Measurements from ENCODE around the gene TCAP. TPM values are rescaled to one million over a fixed set of nuclear protein-coding genes. Genes with fewer than 3 reads are reported as not detected.

TCAP gene
- total and polyA plus RNA-seq, 2 experiments from 2014 or later: 0.43 TPM; not detected in 1

GRCh38 chr17:39622380-39623006, 42.7 kb upstream of the TCAP start:
- Histone ChIP-seq H4K20me1 (ENCODE audit: insufficient read depth) (no peaks in the 10 kb centered on the region), H3K4me2 (ENCODE audit: unreplicated experiment) (peak overlapping the region; percentile 62), H3K9me2 (ENCODE audit: insufficient read depth) (no peaks in the 10 kb centered on the region), H3K27me3 (replicated peaks; ENCODE audit: insufficient read depth) (peaks cover 17% of the 10 kb centered on the region), H3K4me1 (ENCODE audit: insufficient read depth) (no peaks in the 10 kb centered on the region), H2AFZ (peak overlapping the region; percentile 43; the same call in 1 of the 2 replicates), H3K36me3 (ENCODE audit: low read depth) (no peaks in the 10 kb centered on the region), H3F3A (ENCODE audit: insufficient read depth) (peaks cover 7% of the 10 kb centered on the region; the same call in 1 of the 2 replicates), H3K4me3 (peak overlapping the region; percentile 35; the same call in 1 of the 2 replicates), H3K27ac (no peak overlapping the region), H3K79me2 (ENCODE audit: insufficient read depth) (no peaks in the 10 kb centered on the region), H3K9ac (no peak overlapping the region), H3K9me3 (ENCODE audit: low read depth) (no peaks in the 10 kb centered on the region)
- DNase-seq: peak; percentile 48
- TF ChIP-seq EZH2 (IDR thresholded peaks at IDR 0.05; ENCODE audit: insufficient read depth, poor library complexity, severe bottlenecking) (no peak), EZH2phosphoT487 (IDR thresholded peaks at IDR 0.05; ENCODE audit: insufficient read depth, low read depth) (no peak)
- 35 to 37% methylated on average over 16 of the region's 16 CpGs for WGBS, 2 experiments (ENCODE audit: low coverage in 1 of 2, low lambda C conversion rate in 2 of 2, missing lambda C conversion rate in 2 of 2)
- in situ Hi-C loops (cut with MboI): loop anchor here (10.0 kb wide), 1 partner anchor 132 kb away; no protein-coding TSS in a partner anchor

GRCh38 chr17:39623356-39623950, 41.7 kb upstream of the TCAP start:
- peak; percentile 74 for DNase-seq
- Histone ChIP-seq H3F3A (ENCODE audit: insufficient read depth) (peaks cover 7% of the 10 kb centered on the region; the same call in 1 of the 2 replicates), H3K27me3 (replicated peaks; ENCODE audit: insufficient read depth) (peaks cover 25% of the 10 kb centered on the region), H3K27ac (no peak overlapping the region), H4K20me1 (ENCODE audit: insufficient read depth) (no peaks in the 10 kb centered on the region), H3K9me3 (ENCODE audit: low read depth) (no peaks in the 10 kb centered on the region), H3K79me2 (ENCODE audit: insufficient read depth) (no peaks in the 10 kb centered on the region), H3K9ac (no peak overlapping the region), H3K4me1 (ENCODE audit: insufficient read depth) (no peaks in the 10 kb centered on the region), H3K4me3 (no peak overlapping the region), H3K4me2 (ENCODE audit: unreplicated experiment) (no peak overlapping the region), H3K9me2 (ENCODE audit: insufficient read depth) (no peaks in the 10 kb centered on the region), H3K36me3 (ENCODE audit: low read depth) (no peaks in the 10 kb centered on the region), H2AFZ (no peak overlapping the region)
- TF ChIP-seq EZH2 (IDR thresholded peaks at IDR 0.05; ENCODE audit: insufficient read depth, poor library complexity, severe bottlenecking) (no peak), EZH2phosphoT487 (IDR thresholded peaks at IDR 0.05; ENCODE audit: insufficient read depth, low read depth) (no peak)
- in situ Hi-C loops (cut with MboI): loop anchor here (10.0 kb wide), 1 partner anchor 131 kb away; no protein-coding TSS in a partner anchor
- WGBS, 2 experiments (ENCODE audit: low coverage in 1 of 2, low lambda C conversion rate in 2 of 2, missing lambda C conversion rate in 2 of 2): 1 to 2% methylated on average over 13 to 16 of the region's 16 CpGs

- no peaks in the 10 kb centered on the region for H3K36me3 ChIP-seq (ENCODE audit: low read depth)
- H3K9me2 ChIP-seq (ENCODE audit: insufficient read depth): no peaks in the 10 kb centered on the region
- no peak overlapping the region for H3K4me2 ChIP-seq (ENCODE audit: unreplicated experiment)
- no peaks in the 10 kb centered on the region for H4K20me1 ChIP-seq (ENCODE audit: insufficient read depth)
- H3K4me3 ChIP-seq: no peak overlapping the region
- in situ Hi-C loops (cut with MboI): loop anchor here (10.0 kb wide), 1 partner anchor 130 kb away; no protein-coding TSS in a partner anchor
- peaks cover 7% of the 10 kb centered on the region; the same call in 1 of the 2 replicates for H3F3A ChIP-seq (ENCODE audit: insufficient read depth)
- no peaks in the 10 kb centered on the region for H3K79me2 ChIP-seq (ENCODE audit: insufficient read depth)
- no peaks in the 10 kb centered on the region for H3K4me1 ChIP-seq (ENCODE audit: insufficient read depth)
- no peaks in the 10 kb centered on the region for H3K9me3 ChIP-seq (ENCODE audit: low read depth)
- H2AFZ ChIP-seq: no peak overlapping the region
- WGBS, 2 experiments (ENCODE audit: low coverage in 1 of 2, low lambda C conversion rate in 2 of 2, missing lambda C conversion rate in 2 of 2): 50 to 56% methylated on average over 8 of the region's 8 CpGs
- TF ChIP-seq EZH2 (IDR thresholded peaks at IDR 0.05; ENCODE audit: insufficient read depth, poor library complexity, severe bottlenecking) (no peak), EZH2phosphoT487 (IDR thresholded peaks at IDR 0.05; ENCODE audit: insufficient read depth, low read depth) (no peak)
- peaks cover 34% of the 10 kb centered on the region for H3K27me3 ChIP-seq (replicated peaks; ENCODE audit: insufficient read depth)
- H3K9ac ChIP-seq: no peak overlapping the region
- no peak overlapping the region for H3K27ac ChIP-seq
- DNase-seq: no peak
Measured at GRCh38 chr17:39624313-39624712, 40.8 kb upstream of the TCAP start.

GRCh38 chr17:39625198-39625785, 39.9 kb upstream of the TCAP start:
- 47 to 57% methylated on average over 4 of the region's 5 CpGs for WGBS, 2 experiments (ENCODE audit: low coverage in 1 of 2, low lambda C conversion rate in 2 of 2, missing lambda C conversion rate in 2 of 2)
- Histone ChIP-seq H3K27ac (no peak overlapping the region), H3K4me3 (no peak overlapping the region), H3K9me2 (ENCODE audit: insufficient read depth) (no peaks in the 10 kb centered on the region), H3K9me3 (ENCODE audit: low read depth) (no peaks in the 10 kb centered on the region), H3K9ac (no peak overlapping the region), H3K36me3 (ENCODE audit: low read depth) (no peaks in the 10 kb centered on the region), H3K4me1 (ENCODE audit: insufficient read depth) (no peaks in the 10 kb centered on the region), H2AFZ (no peak overlapping the region), H3F3A (ENCODE audit: insufficient read depth) (peaks cover 7% of the 10 kb centered on the region; the same call in 1 of the 2 replicates), H4K20me1 (ENCODE audit: insufficient read depth) (no peaks in the 10 kb centered on the region), H3K27me3 (replicated peaks; ENCODE audit: insufficient read depth) (peaks cover 40% of the 10 kb centered on the region), H3K4me2 (ENCODE audit: unreplicated experiment) (no peak overlapping the region), H3K79me2 (ENCODE audit: insufficient read depth) (no peaks in the 10 kb centered on the region)
- DNase-seq: no peak
- in situ Hi-C loops (cut with MboI): loop anchor here (10.0 kb wide), 1 partner anchor 130 kb away; no protein-coding TSS in a partner anchor
- TF ChIP-seq EZH2 (IDR thresholded peaks at IDR 0.05; ENCODE audit: insufficient read depth, poor library complexity, severe bottlenecking) (no peak), EZH2phosphoT487 (IDR thresholded peaks at IDR 0.05; ENCODE audit: insufficient read depth, low read depth) (no peak)

Measured in GM23248 (cell line).